HG02981 (cell line): Measurements from ENCODE around the gene WNT5A.
"Not testable (repeated sequence)": the region's sequence is repeated elsewhere in the genome, so short reads cannot be mapped to it uniquely, and the experiment has no call there.

ENCODE experiments used
- ATAC-seq: cut with Tn5 transposase; IDR thresholded peaks from one replicate; pipeline ENCODE4 v1.9.1; 2021; ENCODE audit warnings: mild to moderate bottlenecking, moderate library complexity; ENCODE audit not compliant: unreplicated experiment

Gene WNT5A

DNA sequence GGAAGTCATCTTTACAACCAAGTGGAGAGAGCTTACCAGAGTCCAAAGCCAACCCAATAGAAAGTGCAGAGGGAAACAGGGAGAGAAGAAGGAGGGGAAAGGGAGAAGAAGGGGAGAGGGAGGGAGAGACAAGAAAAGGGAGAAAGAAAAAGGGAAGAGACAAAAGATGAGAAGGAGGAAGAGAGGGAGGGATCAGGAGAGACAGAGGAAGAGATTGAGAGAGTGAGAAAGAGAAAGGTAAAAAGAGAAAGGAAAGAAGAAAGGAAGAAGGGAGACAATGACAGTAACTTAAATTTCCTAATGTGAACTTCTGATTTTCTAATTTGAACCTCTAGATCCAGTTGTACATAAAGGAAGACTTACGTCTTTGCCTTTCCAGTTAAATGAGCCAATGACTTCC, 20.7 kb upstream of the WNT5A start:
- ATAC-seq: no peak

DNA sequence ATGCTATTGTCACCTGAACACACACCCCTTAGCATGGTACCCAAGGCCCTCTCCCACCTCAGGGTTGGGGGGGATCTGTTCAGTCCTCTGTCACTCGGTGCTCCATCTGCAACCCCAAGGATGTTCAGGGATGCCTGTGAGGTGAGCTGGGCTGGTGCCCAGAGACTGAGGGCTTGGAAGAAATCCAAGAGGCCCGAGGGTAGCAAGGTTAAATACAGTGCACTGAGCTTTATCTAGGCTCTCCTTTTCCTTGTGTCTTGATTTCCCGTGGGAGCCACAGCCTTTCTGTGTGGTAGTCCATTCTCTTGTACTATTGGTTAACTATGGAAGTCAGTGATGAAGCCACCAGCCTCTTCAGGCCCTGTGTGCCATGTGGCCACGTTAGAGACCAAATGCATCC, 18.7 kb upstream of the WNT5A start:
- ATAC-seq: no peak

DNA sequence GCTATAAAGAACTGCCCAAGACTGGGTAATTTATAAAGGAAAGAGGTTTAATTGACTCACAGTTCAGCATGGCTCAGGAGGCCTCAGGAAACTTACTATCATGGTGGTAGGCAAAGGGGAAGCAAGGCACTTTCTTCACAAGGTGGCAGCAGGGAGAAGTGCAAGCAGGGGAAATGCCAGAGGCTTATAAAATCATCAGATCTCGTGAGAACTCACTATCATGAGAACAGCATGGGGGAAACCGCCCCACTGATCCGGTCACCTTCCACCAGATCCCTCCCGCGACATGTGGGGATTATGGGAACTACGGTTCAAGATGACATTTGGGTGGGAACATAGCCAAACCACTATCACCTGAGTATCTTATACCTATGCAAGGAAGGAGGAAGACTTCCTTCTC, 18.0 kb upstream of the WNT5A start:
- ATAC-seq: not testable (repeated sequence)

DNA sequence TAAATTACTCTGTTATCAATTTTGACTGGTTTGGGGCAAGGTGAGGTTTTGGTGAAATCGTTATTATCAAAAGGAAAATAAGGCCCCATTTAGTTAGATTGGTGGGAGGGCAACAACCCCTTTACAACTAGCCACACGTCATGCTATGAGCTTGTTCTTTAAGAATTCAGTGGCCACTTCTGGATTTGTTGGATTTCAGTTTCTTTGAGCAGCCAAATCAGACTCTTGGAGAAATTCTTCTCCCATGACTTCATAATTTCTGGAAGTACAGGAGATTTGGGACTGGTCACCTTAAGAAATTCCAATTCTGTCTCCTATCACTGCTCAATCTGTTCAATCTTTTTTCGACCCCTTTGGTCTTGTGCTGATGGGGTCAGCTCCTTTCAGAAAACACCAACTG, 14.8 kb upstream of the WNT5A start:
- no peak for ATAC-seq

DNA sequence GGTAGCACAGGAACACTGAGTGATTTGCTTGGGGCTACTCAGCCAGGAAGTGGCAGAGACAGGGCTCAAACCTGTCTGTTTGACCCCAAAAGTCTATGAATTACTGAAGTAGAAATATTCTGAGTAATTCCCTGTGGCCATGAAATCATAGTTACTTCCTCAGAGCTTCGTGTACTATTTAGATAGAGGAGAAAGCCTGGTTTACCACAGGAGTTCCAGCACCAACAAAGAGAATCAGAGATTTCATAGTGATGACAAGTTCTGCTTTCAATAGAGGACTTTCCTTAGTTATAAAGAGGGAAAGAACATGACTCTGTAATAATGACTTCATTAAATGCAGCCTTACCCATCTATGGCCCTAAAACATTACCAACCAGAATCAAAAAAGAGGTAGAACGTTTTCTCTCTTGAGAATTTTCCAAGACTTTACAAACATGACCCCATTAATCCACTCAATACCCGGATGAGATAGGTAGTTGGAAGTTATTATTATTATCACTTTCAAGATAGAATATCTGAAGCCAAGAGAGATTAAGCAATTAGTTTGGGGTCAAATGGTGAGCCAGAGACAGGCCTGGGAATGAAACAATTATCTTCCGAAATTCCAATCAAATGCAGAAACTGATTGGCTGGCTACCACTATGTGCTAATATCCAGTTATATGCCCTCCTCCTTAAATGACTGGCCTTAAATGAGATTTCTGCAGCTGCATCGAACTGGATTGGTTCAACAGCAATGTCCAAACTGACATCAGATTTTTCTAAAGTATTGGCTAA, 13.6 kb upstream of the WNT5A start:
- ATAC-seq: no peak

DNA sequence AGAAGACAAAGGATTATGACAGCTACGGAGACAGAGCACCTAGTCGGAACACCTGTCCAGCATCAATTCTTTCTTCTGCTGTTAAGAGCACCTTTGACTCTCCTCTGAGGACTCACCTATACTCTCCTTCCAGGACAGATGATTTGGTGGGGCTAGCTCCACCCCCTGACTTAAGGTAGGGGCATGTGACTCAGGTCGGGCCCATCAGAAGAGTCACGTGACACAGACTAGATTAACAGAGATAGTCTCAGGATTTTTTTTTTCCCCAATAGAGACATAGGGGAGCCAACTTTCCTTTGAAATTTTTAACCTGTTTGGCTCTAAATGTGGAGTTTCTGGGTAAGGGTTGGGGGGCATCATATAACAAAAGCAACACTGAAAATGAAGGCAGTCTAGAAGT, 11.4 kb upstream of the WNT5A start:
- no peak for ATAC-seq

DNA sequence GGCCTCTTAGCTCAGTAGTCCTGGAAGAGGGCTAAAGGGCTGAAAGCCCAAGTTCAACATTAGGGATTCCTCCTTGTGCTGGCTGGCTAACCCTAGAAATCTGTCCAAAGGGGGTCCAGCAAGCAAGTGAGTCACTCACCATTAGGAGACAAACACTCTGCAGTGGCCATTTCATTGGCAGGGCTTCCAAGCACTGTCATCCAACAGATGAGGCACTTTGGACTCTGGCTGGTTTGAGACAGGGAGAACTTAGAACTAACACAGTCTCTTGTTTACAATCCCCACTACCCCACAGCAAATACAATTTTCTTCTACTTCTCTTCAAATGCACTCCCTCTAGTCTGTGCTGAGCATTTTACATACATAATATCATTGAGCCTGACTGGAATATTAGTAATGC, 10.1 kb upstream of the WNT5A start:
- ATAC-seq: no peak

DNA sequence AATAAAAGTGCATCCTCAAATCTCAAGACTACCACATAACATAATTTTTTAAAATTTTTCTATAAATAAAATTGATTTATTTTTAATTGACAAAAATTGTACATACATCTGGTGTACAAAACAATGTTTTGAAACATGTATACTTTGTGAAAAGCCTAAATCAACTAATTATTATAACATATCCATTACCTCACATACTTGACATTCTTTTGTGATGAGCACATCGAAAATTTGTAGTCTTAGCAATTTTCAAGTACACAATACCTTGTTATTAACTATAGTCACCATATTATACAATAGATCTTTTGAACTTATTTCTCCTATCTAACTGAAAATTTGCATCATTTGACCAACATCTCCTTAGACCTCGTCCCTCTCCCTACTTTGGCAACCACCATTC, 7.9 kb upstream of the WNT5A start:
- no peak for ATAC-seq

DNA sequence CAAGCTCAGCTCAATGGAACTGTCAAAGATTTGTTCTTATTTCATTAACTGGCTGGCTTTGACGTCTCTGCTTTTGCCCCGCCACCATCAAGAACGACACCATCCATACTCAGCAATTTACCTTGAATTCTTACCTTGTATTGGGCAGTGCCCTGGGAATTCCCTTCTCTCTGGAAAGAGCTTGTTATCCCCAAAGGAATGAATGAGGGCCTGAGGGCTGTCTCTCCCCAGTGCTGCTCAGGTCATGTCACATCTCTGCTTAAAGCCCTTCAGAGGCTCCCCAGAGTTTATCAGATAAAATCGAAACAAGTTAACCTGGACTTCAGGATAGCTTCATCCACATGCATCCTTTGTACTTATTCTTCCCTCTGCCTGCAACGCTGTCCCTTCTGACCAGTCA, 5.9 kb upstream of the WNT5A start:
- no peak for ATAC-seq

DNA sequence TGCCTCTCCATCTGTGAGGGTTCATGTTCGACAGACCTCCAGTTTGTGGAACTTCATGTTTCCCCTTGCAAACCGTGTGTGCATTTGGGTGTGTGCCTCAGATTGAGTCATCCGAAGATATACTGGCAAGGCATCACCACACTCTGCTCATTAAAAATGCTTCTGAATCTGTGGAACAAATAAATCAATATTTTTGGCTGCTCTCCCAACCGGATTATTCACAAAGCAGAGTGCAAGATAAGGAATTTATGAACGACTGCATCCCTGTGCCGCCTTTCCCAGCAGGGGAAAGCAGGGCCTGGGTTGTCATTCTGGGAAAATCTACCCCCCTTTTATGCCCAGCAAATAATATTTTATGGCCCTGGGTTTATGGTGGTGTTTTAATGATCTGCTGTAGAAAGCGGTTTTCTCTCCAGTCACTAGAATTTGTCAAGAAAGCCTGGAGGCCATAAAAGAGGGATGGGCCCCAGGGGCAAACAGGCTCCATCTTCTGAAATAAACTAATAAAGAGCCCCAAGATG, 4.2 kb upstream of the WNT5A start:
- no peak for ATAC-seq

DNA sequence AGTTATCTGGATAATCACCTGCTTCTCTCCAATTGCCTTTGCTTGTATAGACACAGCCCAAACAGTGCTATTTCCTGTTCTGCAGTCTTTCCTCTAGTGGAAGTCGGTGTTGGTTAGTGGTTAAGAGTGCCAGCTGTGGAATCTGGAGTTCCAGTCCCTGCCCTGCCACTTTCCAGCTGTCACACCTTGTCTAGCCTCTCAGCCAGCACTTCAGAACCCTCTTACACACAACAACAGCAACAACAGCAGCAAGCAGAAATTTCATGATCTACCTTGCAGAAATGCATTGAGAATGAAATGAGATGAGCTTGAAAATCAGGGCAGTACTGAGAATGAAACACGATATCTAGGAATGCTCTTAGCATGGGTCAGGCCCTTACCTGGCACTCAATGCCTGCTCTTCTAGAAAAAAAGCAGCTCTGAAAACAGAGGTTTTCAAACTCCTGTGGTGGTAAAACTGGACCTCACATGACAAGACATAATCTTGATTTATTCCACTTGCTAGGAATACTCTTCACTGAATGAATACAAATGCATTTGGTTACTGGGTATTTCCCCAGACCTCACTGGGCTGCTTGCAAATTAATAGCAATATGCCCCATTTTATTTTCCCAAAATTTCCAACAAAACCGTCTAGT, 3.3 kb upstream of the WNT5A start:
- ATAC-seq: no peak

DNA sequence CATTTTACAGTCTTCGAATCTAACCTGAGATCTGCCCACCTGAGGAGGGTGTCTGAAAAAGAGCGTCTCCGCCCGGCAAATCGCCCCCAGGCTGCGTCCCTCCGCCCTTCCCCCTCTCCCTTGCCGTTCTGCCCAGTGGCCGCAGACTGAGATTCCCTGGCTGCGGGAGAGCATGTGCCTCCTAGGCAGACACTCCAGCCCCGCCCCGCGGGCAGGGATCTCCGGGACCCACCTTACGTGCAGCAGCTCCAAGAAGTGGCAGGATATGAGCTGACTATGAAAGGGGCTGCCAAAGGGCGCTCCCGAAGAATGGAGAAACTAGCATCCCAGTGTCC, 2.7 kb upstream of the WNT5A start:
- no peak for ATAC-seq

DNA sequence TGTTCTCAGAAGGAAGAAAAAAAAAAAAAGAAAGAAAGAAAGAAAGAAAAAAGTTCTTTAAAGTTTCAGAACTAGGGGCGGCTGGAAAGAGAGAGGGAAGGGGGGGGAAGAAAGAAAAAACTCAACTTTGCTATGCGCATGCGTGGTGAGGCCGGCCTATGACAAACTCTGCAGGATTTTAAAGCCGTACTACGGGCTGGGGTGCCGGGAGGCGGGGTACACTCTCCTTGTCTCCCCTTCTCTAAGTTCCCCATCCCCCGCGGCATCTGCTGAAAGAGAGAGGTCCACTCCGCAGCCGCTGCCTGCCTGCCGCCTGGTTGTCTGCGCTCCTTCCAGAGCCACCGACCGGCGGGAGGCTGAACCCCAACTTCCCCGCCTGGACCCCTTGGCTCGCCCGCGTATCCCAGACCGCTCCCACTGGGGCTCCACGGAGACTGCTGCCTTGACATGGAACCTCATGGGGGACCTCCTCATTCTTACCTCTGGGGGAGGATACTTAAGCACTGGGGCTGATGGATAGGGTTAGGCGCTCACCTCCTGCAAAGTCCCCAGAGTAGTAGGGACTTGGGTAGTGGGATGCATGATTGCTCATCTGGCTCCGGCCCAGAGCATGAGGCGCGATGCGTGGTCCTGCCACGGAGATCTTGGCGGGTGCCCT, 1.4 kb upstream of the WNT5A start:
- no peak for ATAC-seq

DNA sequence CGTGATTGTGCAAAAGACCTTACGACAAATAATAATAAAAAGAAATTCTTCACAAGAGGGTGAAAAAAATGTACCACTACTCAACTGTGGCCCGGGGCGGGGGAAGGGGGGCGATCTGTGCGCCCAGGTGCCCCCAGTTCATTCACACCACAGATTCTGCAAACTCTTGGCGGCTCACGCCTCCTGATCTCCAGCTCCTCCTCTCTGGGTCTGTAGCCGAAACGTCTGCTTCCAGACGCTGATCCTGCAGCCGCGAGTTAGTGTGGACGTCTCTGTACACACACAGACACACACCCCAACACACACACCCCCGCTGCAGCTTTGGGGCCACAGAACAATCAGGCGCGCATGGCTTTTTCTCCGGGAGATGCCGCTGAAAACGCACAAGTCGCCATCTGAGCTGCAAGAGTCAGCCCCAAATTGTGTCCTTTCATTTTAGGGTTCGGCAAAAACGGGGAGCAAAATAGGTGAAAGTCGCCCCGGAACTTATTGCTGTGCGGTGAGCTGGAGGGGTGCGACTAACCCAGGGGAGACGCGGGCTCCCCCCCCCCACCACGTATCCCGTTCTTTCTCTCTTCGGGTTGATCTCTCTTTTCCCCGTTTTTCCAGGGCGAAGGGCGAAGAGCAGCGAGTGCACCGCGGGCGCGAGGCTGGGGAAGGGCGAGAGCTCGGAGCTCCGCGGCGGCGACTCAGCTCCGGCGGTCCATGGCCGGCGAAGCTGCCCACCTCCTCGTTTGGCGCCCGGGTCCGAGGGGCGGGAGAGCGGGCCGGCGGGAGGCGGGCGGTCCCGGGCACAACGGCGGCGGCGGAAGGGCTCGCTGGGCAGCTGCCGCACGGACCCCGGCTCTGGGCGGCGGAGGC, 505 bp upstream of the WNT5A start:
- no peak for ATAC-seq

DNA sequence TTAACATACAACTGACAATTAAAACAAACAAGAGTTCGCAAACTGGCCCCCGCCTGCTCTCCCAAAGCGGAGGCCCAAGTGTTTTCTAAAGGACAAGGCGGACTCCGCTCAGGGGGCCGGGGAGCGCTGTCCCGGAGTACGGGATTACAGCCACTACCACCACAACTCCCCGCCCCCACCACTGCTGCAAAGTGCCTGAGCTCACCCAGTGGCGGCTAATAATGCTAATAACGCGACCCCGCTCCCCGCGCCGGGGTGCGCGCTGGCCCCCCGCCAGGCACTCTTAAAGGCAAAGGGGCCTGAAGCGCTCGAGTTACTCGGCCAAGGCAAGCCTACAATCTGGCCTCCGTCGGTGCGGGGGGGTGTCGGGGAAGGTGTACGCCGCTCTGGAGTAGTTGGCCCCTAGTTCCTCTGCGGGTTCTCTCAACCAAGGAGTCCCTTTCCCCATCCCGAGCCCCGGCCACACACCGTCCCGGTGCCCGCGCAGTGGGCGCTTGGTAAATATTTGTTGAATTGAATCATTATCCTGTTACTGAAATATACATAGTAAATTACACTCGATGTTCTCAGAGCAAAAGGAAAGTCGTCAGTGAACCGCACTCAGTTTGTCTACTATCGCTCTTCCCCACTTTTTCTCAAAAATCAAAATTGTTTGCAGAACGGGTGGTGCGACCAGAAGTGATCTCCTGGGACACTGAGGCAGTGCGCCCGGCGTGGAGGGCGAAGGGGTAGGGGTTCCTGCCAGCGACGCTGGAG, 827 bp downstream of the WNT5A start:
- no peak for ATAC-seq

DNA sequence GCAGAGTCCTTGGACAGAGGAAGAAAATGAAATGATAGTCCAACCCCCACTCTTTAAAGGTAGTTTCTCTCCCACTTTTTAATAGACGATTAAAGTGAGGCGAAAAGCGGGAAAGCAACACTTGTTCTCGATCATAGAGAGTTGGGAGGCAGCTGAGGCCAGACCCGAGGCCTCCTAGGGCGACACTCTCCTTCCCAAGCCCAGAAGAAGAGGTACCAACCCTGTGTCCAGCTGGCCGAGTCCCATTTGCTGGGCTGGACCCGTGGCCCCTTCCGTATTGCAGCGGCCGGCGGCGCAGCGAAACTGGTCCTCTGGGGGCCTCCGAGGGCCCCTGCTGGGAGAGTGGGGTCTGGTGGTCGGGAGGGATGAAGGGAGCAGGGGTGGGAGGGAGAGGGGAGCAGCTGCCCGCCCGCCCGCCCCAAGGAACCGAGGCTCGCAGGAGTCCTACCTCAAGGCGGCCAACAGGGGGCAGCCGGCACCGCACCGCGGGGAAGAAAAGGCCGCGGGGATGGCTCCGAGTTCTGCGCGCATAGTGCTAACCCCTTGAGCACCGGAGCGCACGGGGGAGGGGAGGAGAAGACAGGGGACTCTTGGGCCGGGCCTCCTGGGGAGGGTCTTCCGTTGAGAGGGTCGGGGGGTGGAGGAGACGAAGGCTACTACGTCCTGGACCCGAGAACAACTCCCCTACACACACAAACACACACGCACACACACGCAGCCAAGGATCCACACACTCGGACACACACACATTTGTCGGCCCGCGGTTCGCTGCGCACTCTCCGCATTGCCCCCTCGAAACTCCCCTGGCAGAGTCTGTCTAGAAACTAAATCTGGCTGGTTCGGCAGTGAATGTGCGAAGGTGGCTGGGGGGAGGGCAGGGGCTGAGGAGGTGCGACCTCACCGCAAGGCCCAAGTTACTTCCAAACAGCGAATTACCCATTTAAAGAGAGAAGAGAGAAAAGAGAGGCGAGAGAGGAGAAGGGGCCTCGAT, 2.0 kb downstream of the WNT5A start:
- peak; percentile 74 for ATAC-seq

DNA sequence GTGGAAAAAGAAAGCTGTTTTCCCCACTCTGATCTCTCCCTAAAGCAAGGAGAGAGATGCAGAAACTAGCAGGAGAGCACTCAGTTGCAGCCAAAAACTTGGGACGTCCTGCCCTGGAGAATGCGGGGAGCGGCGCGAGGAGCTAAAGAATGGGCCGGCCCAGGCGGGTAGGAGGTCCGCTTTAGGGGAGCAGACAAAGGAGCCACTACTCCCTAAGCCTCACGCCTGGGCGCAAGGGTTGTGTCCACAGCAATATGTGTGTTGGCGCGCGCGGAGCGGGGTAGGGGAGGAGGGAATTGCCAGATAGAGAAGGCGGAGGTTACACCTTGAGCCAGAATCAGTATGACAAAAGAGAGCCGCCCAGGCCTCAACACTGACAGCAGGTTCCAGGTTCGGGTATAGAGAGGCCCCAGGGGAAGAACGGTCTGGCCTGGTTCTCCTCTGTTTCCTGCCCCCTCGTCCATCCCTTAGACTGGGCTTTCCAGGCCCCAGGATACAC, 2.9 kb downstream of the WNT5A start:
- ATAC-seq: no peak

DNA sequence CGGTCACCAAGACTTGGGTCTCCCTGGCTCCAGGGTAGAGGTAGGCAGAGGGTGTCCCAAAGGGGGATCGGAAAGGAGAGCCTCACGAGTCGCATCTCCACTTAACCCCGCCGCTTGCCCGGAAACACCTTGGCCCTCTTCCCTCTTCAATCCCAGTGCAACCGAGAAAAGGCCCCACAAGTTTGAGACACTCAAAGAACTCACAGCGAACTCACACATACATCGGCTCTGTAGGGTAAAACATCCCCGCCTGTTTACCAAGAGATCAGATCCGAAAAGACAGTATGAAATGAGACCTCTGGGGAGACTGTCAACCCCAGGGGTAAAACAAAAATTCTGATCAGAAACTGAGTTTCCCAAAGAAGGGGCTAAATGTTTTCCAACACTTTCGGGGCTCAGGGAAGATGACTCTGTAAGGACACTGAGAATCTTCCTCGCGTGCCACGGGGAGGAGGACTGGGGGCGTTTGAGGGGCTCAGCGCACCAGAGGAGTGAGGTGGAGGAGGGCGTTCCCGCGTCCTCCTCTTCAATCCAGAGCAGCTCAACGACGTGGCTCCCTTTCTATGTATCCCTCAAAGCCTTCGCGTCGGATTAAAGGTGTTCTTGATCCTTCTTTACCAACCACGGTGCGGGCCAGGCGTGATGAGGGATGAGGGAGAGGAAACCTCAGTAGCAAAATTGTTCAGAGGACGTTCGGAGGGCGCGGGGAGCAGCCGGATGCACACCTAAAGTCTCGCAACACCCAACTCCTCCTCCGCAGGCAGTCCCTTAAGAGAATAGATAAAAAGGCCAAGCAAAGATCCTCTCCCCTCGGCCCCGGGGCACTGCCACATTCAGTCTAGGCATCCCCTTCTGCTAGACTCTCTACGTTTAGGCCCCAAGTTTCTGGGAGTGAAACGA, 3.7 kb downstream of the WNT5A start:
- ATAC-seq: no peak
